Endometrium (tissue), 2 donors: ENCODE results near the gene ARID3A.

Experiments
- FAIRE-seq: peaks from 2 replicates; lab custom pipeline; 2012; peaks lifted over from hg19 to GRCh38; lab: Jason Lieb, UNC
- donor health status: control.
- donor health status: control.

Gene ARID3A

GRCh38 chr19:1006711-1007398 is 81.0 kb downstream of the ARID3A start:
- FAIRE-seq: no peak

- no peak for FAIRE-seq
Measured at GRCh38 chr19:1007399-1008251, 81.8 kb downstream of the ARID3A start.

GRCh38 chr19:1008268-1009040 is 82.6 kb downstream of the ARID3A start:
- no peak for FAIRE-seq

GRCh38 chr19:1009041-1009980 is 83.5 kb downstream of the ARID3A start:
- FAIRE-seq: no peak

- FAIRE-seq: no peak
Measured at GRCh38 chr19:1009981-1010538, 84.2 kb downstream of the ARID3A start.

- no peak for FAIRE-seq
Measured at GRCh38 chr19:1010586-1011510, 85.0 kb downstream of the ARID3A start.

GRCh38 chr19:1011831-1012333 is 86.0 kb downstream of the ARID3A start:
- FAIRE-seq: no peak

- FAIRE-seq: no peak
Measured at GRCh38 chr19:1012334-1012733, 86.5 kb downstream of the ARID3A start.

- no peak for FAIRE-seq
Measured at GRCh38 chr19:1013218-1013617, 87.4 kb downstream of the ARID3A start.

- no peak for FAIRE-seq
Measured at GRCh38 chr19:1014161-1015060, 88.6 kb downstream of the ARID3A start.

GRCh38 chr19:1015061-1015781 is 89.4 kb downstream of the ARID3A start:
- FAIRE-seq: no peak

GRCh38 chr19:1015782-1016646 is 90.2 kb downstream of the ARID3A start:
- FAIRE-seq: no peak

- FAIRE-seq: no peak
Measured at GRCh38 chr19:1016647-1017114, 90.8 kb downstream of the ARID3A start.

GRCh38 chr19:1017115-1017905 is 91.5 kb downstream of the ARID3A start:
- no peak for FAIRE-seq

- FAIRE-seq: no peak
Measured at GRCh38 chr19:1017906-1018305, 92.1 kb downstream of the ARID3A start.

- FAIRE-seq: no peak
Measured at GRCh38 chr19:1018393-1018792, 92.6 kb downstream of the ARID3A start.
